K562 (cell line): ENCODE results near the gene LIX1. TPM values are rescaled to one million over a fixed set of nuclear protein-coding genes. Genes with fewer than 3 reads are reported as not detected.

ENCODE experiments used
- ADNP ChIP-seq: fragments of 200-800 bp; sonication (Bioruptor generic); IDR thresholded peaks from 2 replicates; pipeline ENCODE4 v1.6.1; 2016; ENCODE audit warnings: missing genetic modification characterization, missing compliant biosample characterization
- ARHGAP35 ChIP-seq: fragments of 450-650 bp; IDR thresholded peaks from 2 replicates; pipeline ENCODE4 v1.6.1; 2018; ENCODE audit not compliant: partially characterized antibody
- ATF6 ChIP-seq: sonication (generic); formaldehyde crosslinking; IDR thresholded peaks from 2 replicates; pipeline ENCODE4 v1.4.0; 2020; ENCODE audit warnings: mild to moderate bottlenecking, missing genetic modification reagents
- BACH1 ChIP-seq: fragments of 200-800 bp; sonication (Bioruptor generic); IDR thresholded peaks from 2 replicates; pipeline ENCODE4 v1.6.1; 2016; ENCODE audit warnings: missing genetic modification characterization, missing compliant biosample characterization
- BRF2 ChIP-seq: IDR thresholded peaks from 3 replicates; pipeline ENCODE4 v1.6.1; 2011; ENCODE audit warnings: borderline replicate concordance, mild to moderate bottlenecking; ENCODE audit not compliant: insufficient read length, insufficient read depth
- ELF4 ChIP-seq: fragments of 450-650 bp; formaldehyde crosslinking; IDR thresholded peaks from 2 replicates; pipeline ENCODE4 v1.4.0; 2022; ENCODE audit warnings: missing genetic modification characterization
- HNRNPUL1 ChIP-seq: fragments of 200-400 bp; formaldehyde crosslinking; IDR thresholded peaks from 2 replicates; pipeline ENCODE4 v1.6.1; 2017; ENCODE audit warnings: low read length
- ID3 ChIP-seq, 2 experiments: fragments of 250-450 bp in 1 of 2; fragments of 450-650 bp in 1 of 2; sonication (Bioruptor Pico) in 1 of 2; IDR thresholded peaks; 2 replicates each; pipeline versions ENCODE4 v1.6.1 to v1.8.0; 2016 to 2021; ENCODE audit warnings: mild to moderate bottlenecking in 2 of 2, moderate library complexity in 2 of 2, missing compliant biosample characterization in 1 of 2, missing genetic modification characterization in 1 of 2
- KLF6 ChIP-seq: fragments of 250-450 bp; sonication (Bioruptor Pico); IDR thresholded peaks from 2 replicates; pipeline ENCODE4 v1.4.0; 2020; ENCODE audit warnings: mild to moderate bottlenecking, moderate library complexity, borderline replicate concordance
- NR2C1 ChIP-seq, 2 experiments: fragments of 450-650 bp; IDR thresholded peaks; 2 replicates each; pipeline ENCODE4 v1.6.1; 2017; ENCODE audit warnings: mild to moderate bottlenecking in 2 of 2, antibody characterized with exemption in 1 of 2, inconsistent platforms in 1 of 2, missing compliant biosample characterization in 1 of 2, missing genetic modification characterization in 1 of 2
- RBM39 ChIP-seq: fragments of 200-400 bp; formaldehyde crosslinking; optimal IDR thresholded peaks from 2 replicates; pipeline ENCODE3; 2018; ENCODE audit warnings: low read depth, low read length
- RHOXF2B ChIP-seq: fragments of 250-450 bp; sonication (Bioruptor Pico); conservative IDR thresholded peaks from 2 replicates; pipeline ENCODE4 v1.5.1; 2021
- SMAD3 ChIP-seq: fragments of 450-650 bp; formaldehyde crosslinking; conservative IDR thresholded peaks from 2 replicates; pipeline ENCODE4 v1.4.0; 2020; ENCODE audit warnings: mild to moderate bottlenecking
- ZNF134 ChIP-seq: fragments of 250-450 bp; sonication (Bioruptor Pico); conservative IDR thresholded peaks from 2 replicates; pipeline ENCODE4 v1.4.0; 2020
- ZNF280B ChIP-seq: fragments of 250-450 bp; sonication (Bioruptor Pico); IDR thresholded peaks from 2 replicates; pipeline ENCODE4 v1.5.1; 2021; ENCODE audit warnings: mild to moderate bottlenecking
- ZNF408 ChIP-seq: fragments of 250-450 bp; sonication (Bioruptor Pico); IDR thresholded peaks from 2 replicates; pipeline ENCODE4 v1.4.0; 2020; ENCODE audit warnings: low read depth, mild to moderate bottlenecking, moderate library complexity
- ZNF655 ChIP-seq: fragments of 250-450 bp; sonication (Bioruptor Pico); IDR thresholded peaks from 2 replicates; pipeline ENCODE4 v1.5.0; 2021
- polyA plus RNA-seq, 8 experiments: library from polyadenylated mRNA; depleted of rRNA in 4 of 8; stranded (reverse) in 5 of 8; unstranded in 3 of 8; fragments of >200 nt; fragmentation: Nextera tagmentation in 2 of 8; fragmentation: Illumina TruSeq in 1 of 8; extraction: Ambion mirVana in 2 of 8; extraction: Trizol in 1 of 8; gene quantifications; 2 replicates each; pipeline versions ENCODE4 v1.2.1 to v1.2.3, GENCODE V29; 2011 to 2014; ENCODE audit warnings: inconsistent platforms in 1 of 8, missing spikeins in 1 of 8
- total RNA-seq, 7 experiments: library from RNA; depleted of rRNA in 6 of 7; stranded (reverse); fragments of >200 nt in 6 of 7; fragmentation: Illumina TruSeq in 2 of 7; extraction: Trizol in 2 of 7; gene quantifications; 2 replicates each; pipeline versions ENCODE4 v1.2.1 to v1.2.3, GENCODE V29; 2011 to 2021; ENCODE audit warnings: low replicate concordance in 1 of 7

Gene LIX1
- total and polyA plus RNA-seq, 9 of the 15 experiments (the other 6 are each of a cell fraction or from before 2014, with no cell fraction given), result 0.01 to 0.18 TPM; not detected in 7

- TF ChIP-seq ELF4, result no peak
- 0 out of 2 replicates have a peak, but pooled peaks have one; percentile 26 for TF ChIP-seq SMAD3 (CRISPR knock-in tag)
- no peak for TF ChIP-seq ADNP (tag)
- peak; percentile 63; the same call in 1 of the 2 replicates for TF ChIP-seq KLF6 (CRISPR knock-in tag)
- no peak for TF ChIP-seq ZNF134 (CRISPR knock-in tag)
- TF ChIP-seq ID3 (CRISPR knock-in tag; IDR thresholded peaks at IDR 0.05), result no peak
- TF ChIP-seq ID3 (tag; IDR thresholded peaks at IDR 0.05), result no peak
- no peak for TF ChIP-seq HNRNPUL1
- no peak for TF ChIP-seq ZNF280B
- TF ChIP-seq ARHGAP35, result no peak
- no peak for TF ChIP-seq BRF2
- no peak for TF ChIP-seq ZNF655
- TF ChIP-seq ZNF408 (CRISPR knock-in tag), result no peak
- TF ChIP-seq ATF6 (CRISPR knock-in tag), result no peak
- TF ChIP-seq RHOXF2B, result no peak
- TF ChIP-seq BACH1 (tag), result 0 out of 2 replicates have a peak, but pooled peaks have one; percentile 29
- no peak for TF ChIP-seq NR2C1 (IDR thresholded peaks at IDR 0.05)
- 0 out of 2 replicates have a peak, but pooled peaks have one; percentile 19 for TF ChIP-seq NR2C1 (tag; IDR thresholded peaks at IDR 0.05)
- no peak for TF ChIP-seq RBM39
Observed at GRCh38 chr5:97097326-97098230, 44.8 kb downstream of the LIX1 start (continued).
